Fibroblast of peridontal ligament (primary cell): ENCODE measurements around the gene KCNJ11.
"Not testable (repeated sequence)": the region's sequence is repeated elsewhere in the genome, so short reads cannot be mapped to it uniquely, and the experiment has no call there.

Experiments
- DNase-seq: peaks from one replicate; pipeline ENCODE4 v3.0.0-alpha.2; 2010; ENCODE audit errors: extremely low read depth

Gene KCNJ11

DNA sequence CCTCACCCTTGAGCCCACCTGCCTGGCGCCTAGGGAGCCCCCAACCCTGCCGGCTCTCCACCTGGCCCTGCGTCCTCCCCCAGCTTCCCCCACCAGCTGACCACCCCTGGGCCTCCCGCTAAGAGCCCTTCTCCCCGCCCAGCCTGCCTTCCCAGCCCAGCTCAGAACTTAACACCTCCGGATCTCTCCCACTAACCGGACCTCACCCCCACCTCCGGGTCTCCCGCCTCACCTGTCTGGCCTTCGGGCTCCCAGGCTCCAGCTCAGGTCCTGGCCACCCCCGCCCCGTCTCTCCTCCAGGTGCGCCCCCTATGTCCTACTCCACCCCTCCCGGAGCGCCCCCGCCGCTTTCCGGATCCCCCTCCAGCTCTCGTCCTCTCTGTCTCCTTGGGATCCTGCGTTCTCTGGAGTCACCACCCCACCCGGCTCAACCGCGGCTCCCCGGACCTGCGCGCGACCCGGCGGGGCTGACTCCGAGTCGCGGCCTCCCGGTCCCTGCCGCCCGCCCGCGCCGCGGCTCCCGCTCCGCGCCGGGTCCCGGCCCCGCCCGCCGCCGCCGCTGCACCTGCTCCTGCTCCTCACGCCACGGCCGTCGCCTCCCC is at the start of gene KCNJ11:
TSS of gene KCNJ11 (minus strand) at position 51 of the 602 bp plus-strand sequence. CDS start 568 bp downstream, outside the sequence.
- DNase-seq, result no peak

GRCh38 chr11:17437366-17437765 is 48.9 kb upstream of the KCNJ11 start:
- DNase-seq, result no peak

DNA sequence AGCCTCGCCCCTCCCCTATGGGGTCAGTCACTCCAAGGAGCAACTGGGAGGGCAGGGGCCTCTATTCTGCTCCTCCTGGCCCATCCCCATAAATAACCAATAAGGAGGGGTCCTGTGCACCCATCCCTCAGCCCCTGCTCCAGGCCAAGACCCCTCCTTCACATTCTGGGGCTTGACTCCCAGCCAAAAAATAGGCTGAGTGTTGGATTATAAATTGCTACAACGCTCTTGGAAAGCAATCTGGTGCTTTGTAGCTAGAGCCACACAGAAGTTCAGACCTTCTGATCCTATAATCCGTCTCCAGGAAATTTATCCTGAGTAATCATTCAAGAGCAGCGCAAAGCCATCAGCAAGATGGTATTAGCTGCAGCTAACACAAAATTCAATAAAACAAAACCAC is 45.6 kb upstream of the KCNJ11 start:
- no peak for DNase-seq

GRCh38 chr11:17432002-17432401 is 43.5 kb upstream of the KCNJ11 start:
- no peak for DNase-seq

DNA sequence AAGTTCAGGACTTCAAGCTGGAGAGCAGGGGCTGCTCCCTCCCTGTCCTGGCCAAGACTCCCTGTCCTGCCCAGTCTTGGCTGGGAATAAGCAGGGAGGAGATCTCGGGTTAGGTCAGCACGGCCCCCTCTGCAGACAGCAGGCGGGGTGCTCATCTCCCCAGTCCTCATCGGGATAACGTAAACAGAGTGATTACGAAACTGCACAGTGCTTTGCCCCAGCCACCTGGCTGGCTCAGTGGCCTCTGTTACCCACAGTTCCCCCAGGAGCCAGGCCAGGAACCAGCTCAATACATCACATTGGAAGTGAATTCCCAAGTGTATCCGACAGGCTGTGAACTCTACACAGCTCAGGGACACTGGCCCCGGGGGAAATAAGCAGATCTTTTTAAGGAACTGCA is 42.7 kb upstream of the KCNJ11 start:
- DNase-seq, result no peak

- no peak for DNase-seq
Measured at GRCh38 chr11:17430616-17431015, 42.2 kb upstream of the KCNJ11 start.

DNA sequence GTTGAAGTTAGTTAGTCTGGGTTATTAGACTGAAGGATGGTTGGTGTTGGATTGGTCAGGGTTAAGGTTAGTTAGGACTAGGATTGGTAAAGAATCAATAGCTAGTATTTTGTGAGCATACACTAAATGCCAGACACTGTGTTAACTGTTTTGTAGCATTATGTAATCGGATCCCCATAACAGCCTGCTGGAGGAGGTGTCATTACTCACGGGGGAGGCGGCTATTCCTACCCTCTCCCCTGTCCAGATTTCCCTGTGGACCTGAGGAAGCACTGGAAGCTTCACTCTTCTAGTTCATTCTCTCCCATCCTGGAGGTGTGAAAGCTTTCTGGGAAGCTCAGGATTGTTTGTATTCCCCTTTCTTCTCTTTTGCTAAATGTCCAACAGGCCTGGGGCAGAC is 40.5 kb upstream of the KCNJ11 start:
- DNase-seq, result no peak

GRCh38 chr11:17428261-17428660 is 39.8 kb upstream of the KCNJ11 start:
- DNase-seq, result no peak

GRCh38 chr11:17426233-17426632 is 37.8 kb upstream of the KCNJ11 start:
- not testable (repeated sequence) for DNase-seq

DNA sequence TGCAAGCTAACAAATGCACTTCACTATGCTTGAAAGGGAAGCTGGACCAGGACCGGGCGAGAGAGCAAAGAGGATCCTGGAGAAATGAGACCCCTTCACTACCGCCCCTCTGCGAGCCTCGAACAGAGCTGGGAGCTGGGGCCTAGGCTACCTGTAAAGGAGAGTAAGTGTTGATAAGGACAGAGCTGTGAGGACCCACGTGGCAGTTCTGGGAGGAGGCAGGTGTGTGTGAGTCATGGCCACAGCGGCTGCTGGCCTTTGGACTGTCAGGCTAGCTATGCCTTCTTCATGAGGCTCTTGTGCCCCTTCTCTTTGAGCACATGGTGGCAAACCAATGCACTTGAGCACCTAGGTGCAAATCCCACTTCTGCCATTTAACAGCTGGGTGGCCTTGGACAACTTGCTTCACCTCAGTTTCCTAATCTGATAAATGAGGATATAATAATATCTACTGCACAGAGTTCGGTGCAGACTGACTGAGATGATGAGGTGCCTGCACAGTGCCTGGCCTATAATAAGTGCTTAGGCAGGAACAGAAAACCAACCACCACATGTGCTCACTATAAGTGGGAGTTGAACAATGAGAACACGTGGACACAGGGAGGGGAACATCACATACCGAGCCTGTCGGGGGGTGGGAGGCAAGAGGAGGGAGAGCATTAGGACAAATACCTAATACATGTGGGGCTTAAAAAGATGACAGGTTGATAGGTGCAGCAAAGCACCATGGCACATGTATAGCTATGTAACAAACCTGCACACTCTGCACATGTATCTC is 35.3 kb upstream of the KCNJ11 start:
- DNase-seq, result no peak

DNA sequence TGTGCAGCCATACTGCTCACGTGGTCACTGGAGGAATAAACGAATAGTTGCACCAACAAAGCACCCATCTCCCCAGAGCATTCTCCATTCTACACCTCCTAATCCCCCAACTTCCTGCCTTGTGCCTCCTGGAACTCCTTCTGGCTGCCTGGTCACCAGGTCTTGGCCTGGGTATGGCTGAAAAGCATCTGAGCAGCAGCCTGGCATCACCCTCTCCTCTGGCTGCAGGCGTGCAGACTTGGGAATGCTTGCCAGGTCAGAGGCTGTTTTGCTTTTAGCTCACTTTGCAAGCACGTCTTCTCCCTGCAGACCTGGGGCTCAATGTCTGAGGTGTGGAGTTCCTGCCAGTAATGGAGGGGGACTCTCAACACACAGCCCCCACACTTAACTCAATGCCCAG is 33.3 kb upstream of the KCNJ11 start:
- no peak for DNase-seq

GRCh38 chr11:17418444-17419081 is 30.1 kb upstream of the KCNJ11 start:
- no peak for DNase-seq

GRCh38 chr11:17416492-17416891 is 28.0 kb upstream of the KCNJ11 start:
- DNase-seq, result no peak

GRCh38 chr11:17415523-17416104 is 27.2 kb upstream of the KCNJ11 start:
- no peak for DNase-seq

- no peak for DNase-seq
Measured at GRCh38 chr11:17414992-17415391, 26.5 kb upstream of the KCNJ11 start.

DNA sequence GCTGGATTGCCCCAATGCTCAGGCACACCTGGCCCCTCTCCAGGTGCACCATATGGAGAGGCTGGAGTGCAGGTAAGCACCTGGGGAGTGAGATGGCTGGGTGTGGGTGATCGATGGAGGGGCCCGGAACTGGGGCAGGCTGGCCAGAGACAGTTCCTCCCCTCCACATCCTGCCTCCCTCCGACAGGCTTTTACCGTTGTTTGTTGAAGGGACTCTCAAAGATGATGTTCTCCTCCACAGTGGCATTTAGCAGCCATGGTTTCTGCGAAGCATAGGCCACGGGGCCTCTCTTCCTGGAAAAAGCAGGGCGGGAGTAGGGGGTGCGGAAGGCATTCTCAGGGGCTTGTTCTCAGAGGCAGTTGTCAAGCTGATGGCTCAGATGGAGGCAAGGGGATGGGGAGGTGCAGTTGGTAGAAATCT is 25.9 kb upstream of the KCNJ11 start:
- DNase-seq, result no peak

DNA sequence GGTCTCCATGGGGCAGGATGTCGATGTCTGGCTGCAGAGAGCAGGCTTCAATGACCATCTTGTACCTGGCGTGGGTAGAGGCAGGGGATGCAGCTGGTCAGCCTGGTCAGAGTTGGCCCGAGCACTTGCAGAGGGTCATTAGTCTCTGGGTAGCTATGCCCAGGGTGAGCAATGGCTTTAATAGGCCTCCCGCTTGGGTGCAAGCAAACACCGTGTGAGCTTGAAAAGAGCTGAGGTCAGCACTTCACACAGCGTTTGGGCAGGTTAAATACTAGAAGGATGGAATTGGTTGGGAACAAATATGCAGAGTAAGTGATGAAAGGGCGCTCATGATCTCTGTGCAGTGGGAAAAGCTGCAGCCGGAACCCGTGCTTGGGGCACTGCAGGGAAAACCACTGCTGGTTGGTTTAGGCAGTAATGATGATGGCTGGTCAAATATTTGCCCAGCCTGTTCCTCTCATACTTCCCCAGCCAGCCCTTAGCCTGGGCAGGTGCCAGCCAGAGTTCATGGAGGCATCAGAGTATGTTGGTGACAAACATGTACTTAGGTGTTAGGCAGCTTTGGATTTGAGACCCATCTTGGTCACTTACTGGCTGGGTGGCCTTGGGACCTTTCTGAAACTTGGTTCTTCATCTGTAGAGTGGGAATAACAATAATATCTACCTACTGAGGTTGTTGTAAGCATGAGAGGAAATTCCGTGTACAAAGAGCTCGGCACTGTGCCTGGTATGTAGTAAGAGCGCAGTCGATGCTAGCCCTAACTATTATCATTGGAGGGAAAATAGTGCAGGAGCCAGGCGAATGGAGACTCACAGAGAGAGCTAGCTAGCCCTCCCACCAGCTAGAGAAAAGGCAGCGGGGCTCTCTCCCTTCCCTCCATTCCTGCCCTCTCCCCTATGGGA is 25.2 kb upstream of the KCNJ11 start:
- no peak for DNase-seq

DNA sequence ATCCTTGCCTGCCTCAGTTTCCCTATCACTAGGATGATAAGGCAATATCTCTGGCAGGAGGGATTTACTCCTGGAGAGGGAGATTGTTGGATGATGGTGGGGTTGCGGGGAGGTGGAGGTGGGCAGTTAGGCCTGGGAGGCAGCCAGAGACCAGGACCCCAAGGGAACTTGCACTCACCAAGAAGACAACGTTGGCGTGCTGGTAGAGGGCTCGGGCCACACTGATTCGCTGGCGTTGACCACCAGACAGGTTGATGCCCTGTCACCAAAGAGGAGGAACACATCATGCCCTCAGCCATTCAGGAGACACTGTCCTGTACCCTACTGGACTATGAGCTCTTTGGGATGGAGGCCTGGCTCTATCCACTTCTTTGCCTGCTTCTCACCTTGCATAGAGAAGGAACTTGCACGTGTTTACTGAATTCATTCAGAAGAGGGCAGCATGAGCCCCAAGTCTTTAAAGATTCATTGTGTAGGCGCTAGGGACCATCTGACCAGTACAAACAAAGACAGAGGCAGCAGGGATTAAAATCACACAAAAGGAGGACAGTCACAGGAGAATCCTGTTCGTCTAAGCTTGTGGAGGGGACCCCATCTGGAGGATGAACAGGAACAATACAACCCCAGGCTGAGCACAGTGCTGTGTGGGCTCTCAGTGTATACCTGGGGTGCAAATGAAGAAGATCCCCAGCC is 24.2 kb upstream of the KCNJ11 start:
- DNase-seq, result no peak

GRCh38 chr11:17411418-17411817 is 23.0 kb upstream of the KCNJ11 start:
- DNase-seq, result no peak

DNA sequence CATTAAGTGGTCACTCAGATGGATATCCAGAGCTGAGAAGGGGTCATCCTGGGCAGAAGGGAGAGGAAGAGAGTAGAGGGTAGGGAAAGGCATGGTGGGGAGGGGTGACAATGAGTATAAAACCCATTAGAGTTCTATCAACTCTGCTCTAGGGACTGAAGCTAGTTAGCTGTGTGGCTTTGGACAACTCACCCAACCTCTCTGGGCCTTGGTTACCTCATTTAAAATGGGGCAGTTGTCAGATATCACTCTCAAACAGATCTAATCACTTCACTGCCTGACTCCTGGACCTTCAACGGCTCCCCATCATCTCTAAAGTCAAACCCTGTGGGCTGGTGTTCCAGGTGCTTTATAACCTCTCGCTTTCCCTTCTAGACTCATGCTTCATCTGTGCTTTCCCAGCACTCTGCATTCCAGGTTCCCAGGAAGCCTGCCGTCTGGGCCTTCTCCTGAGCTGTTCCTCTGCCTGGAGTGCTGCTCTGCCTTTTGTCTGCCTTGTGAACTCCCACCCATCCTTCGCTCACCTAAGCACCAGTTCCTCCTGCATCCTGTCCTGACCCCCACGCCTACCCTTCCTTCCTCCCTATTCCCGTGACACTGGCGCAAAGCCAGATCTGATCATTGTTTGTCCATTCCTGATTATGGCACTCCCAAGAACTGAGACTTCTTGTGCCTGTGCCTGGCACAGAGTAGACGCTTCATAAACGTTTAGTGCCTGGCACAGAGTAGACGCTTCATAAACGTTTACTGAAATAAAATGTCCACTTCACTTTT is 22.3 kb upstream of the KCNJ11 start:
- no peak for DNase-seq
